ENCODE results near the gene CXCR3.

The CXCR3 gene

DNA sequence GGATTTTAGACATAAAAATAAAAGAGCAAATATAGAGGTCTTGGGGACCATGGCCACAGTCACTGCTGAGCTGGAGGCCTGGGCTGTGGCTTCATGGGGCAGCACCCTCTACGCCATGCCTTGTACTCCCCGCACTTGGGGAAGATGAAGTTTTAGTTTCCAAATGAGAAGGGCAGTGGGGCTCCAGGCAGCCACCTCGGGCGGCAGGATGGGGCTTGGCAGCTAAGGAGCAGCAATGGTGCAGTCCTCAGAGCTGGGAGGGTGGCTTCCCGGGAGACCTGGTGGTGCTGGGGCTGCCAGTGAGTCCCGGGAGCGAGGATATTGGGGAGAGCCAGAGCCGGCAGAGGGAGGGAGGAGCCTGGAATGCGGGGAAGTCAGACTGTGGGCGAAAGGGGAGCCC lies 2.4 kb downstream of the CXCR3 start:
- TF ChIP-seq TAF1 (IDR thresholded peaks at IDR 0.05; ENCODE audit: low read depth) = no peak
- no peak for TF ChIP-seq YY1 (IDR thresholded peaks at IDR 0.05; ENCODE audit: low read depth)
- TF ChIP-seq CREB1 (IDR thresholded peaks at IDR 0.05; ENCODE audit: low read depth) = no peak
- no peak for TF ChIP-seq ZBTB7A (IDR thresholded peaks at IDR 0.05; ENCODE audit: low read depth)
- no peak for TF ChIP-seq NFIC (IDR thresholded peaks at IDR 0.05)

DNA sequence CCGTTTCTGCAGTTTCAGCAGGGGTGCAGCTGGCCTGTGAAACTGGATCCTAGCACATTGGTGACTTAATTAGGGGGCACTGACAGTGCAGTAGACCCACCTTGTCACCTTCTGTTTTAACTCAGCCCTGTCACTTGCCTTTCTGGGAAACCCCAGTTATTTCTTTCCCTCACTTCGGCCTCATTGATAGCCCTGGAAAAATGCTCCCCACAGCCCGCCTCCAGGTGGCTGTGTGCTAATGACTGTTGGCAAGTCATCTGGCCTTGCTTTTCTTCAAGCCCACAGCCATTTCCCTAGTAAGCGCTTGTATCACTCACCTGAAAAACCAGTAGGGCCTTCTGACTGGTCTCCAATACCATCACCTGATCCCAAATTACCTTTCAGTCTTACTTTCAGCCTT lies 3.3 kb downstream of the CXCR3 start:
- no peak for TF ChIP-seq TEAD4 (IDR thresholded peaks at IDR 0.05)
- TF ChIP-seq TAF1 (IDR thresholded peaks at IDR 0.05; ENCODE audit: low read depth) = no peak
- no peak for TF ChIP-seq ZBTB7A (IDR thresholded peaks at IDR 0.05; ENCODE audit: low read depth)
- TF ChIP-seq NFIC (IDR thresholded peaks at IDR 0.05) = no peak
- no peak for TF ChIP-seq YY1 (IDR thresholded peaks at IDR 0.05; ENCODE audit: low read depth)
- no peak for TF ChIP-seq EP300 (IDR thresholded peaks at IDR 0.05; ENCODE audit: borderline replicate concordance)
- TF ChIP-seq CEBPB (IDR thresholded peaks at IDR 0.05) = no peak
- TF ChIP-seq, protein P1, sequence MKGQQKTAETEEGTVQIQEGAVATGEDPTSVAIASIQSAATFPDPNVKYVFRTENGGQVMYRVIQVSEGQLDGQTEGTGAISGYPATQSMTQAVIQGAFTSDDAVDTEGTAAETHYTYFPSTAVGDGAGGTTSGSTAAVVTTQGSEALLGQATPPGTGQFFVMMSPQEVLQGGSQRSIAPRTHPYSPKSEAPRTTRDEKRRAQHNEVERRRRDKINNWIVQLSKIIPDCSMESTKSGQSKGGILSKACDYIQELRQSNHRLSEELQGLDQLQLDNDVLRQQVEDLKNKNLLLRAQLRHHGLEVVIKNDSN (IDR thresholded peaks at IDR 0.05) = no peak
- TF ChIP-seq, protein P2, sequence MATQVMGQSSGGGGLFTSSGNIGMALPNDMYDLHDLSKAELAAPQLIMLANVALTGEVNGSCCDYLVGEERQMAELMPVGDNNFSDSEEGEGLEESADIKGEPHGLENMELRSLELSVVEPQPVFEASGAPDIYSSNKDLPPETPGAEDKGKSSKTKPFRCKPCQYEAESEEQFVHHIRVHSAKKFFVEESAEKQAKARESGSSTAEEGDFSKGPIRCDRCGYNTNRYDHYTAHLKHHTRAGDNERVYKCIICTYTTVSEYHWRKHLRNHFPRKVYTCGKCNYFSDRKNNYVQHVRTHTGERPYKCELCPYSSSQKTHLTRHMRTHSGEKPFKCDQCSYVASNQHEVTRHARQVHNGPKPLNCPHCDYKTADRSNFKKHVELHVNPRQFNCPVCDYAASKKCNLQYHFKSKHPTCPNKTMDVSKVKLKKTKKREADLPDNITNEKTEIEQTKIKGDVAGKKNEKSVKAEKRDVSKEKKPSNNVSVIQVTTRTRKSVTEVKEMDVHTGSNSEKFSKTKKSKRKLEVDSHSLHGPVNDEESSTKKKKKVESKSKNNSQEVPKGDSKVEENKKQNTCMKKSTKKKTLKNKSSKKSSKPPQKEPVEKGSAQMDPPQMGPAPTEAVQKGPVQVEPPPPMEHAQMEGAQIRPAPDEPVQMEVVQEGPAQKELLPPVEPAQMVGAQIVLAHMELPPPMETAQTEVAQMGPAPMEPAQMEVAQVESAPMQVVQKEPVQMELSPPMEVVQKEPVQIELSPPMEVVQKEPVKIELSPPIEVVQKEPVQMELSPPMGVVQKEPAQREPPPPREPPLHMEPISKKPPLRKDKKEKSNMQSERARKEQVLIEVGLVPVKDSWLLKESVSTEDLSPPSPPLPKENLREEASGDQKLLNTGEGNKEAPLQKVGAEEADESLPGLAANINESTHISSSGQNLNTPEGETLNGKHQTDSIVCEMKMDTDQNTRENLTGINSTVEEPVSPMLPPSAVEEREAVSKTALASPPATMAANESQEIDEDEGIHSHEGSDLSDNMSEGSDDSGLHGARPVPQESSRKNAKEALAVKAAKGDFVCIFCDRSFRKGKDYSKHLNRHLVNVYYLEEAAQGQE (IDR thresholded peaks at IDR 0.05; ENCODE audit: low read depth) = no peak

DNA sequence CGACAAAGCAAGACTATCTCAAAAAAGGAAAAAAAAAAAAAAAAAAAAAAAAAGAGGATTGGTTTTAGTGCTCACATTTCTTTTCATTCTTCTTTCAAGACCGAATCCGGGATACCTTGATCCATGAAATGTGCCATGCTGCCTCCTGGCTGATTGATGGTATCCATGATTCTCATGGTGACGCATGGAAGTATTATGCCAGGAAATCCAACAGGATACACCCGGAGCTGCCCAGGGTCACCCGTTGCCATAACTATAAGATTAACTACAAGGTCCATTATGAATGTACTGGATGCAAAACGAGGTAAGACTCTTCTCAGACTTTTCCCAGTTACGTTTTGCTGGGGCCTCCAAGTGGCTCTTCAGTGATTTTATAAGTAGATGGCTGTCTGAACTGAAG lies 6.1 kb downstream of the CXCR3 start:
- TF ChIP-seq CREB1 (IDR thresholded peaks at IDR 0.05; ENCODE audit: low read depth) = no peak
- TF ChIP-seq, protein P3, sequence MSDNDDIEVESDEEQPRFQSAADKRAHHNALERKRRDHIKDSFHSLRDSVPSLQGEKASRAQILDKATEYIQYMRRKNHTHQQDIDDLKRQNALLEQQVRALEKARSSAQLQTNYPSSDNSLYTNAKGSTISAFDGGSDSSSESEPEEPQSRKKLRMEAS (IDR thresholded peaks at IDR 0.05) = no peak
- no peak for TF ChIP-seq YY1 (IDR thresholded peaks at IDR 0.05; ENCODE audit: low read depth)
- no peak for TF ChIP-seq NFIC (IDR thresholded peaks at IDR 0.05)
- no peak for TF ChIP-seq ZBTB7A (IDR thresholded peaks at IDR 0.05; ENCODE audit: low read depth)
- no peak for TF ChIP-seq CEBPB (IDR thresholded peaks at IDR 0.05)
- no peak for TF ChIP-seq RAD21 (IDR thresholded peaks at IDR 0.05; ENCODE audit: low read depth)
- TF ChIP-seq, protein P2 (IDR thresholded peaks at IDR 0.05; ENCODE audit: low read depth) = no peak
- TF ChIP-seq TEAD4 (IDR thresholded peaks at IDR 0.05) = no peak
- no peak for TF ChIP-seq TAF1 (IDR thresholded peaks at IDR 0.05; ENCODE audit: low read depth)
- no peak for TF ChIP-seq EGR1 (IDR thresholded peaks at IDR 0.05)
- TF ChIP-seq EP300 (IDR thresholded peaks at IDR 0.05; ENCODE audit: borderline replicate concordance) = no peak
- no peak for TF ChIP-seq FOXM1 (IDR thresholded peaks at IDR 0.05; ENCODE audit: borderline replicate concordance, low read depth)

DNA sequence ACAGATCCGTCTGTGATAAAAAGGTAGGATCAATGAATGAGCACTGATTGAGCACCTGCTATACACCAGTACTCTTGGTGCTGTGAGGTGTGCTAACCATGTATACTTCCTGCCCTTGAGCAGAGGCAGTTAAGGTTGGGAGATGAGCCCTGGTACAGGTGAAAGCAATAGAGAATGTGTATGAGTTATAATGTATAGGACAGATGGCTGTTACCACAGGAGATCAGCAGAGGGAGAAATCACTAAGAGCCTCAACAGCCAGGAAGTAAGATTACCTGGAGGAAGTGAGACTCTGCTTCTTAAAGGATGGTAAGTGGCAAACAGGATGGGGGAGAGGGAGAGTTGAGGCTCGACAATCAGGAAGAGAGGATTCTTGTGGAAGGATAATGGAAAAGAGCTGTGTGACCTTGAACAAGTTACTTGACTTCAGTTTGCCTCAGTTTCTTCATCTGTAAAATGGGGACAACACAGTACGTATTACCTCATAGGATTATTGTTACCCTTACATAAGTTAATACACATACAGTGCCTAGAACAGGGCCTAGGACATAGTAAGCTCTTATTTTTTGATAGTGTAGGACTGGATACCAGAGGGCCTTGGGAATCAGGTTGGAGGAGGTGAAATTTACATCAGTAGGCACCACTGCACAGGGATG lies 9.1 kb downstream of the CXCR3 start:
- TF ChIP-seq YY1 (IDR thresholded peaks at IDR 0.05; ENCODE audit: low read depth) = no peak
- TF ChIP-seq RAD21 (IDR thresholded peaks at IDR 0.05; ENCODE audit: low read depth) = no peak
- TF ChIP-seq, protein P1 (IDR thresholded peaks at IDR 0.05) = no peak
- no peak for TF ChIP-seq TAF1 (IDR thresholded peaks at IDR 0.05; ENCODE audit: low read depth)
- no peak for TF ChIP-seq FOXM1 (IDR thresholded peaks at IDR 0.05; ENCODE audit: borderline replicate concordance, low read depth)

DNA sequence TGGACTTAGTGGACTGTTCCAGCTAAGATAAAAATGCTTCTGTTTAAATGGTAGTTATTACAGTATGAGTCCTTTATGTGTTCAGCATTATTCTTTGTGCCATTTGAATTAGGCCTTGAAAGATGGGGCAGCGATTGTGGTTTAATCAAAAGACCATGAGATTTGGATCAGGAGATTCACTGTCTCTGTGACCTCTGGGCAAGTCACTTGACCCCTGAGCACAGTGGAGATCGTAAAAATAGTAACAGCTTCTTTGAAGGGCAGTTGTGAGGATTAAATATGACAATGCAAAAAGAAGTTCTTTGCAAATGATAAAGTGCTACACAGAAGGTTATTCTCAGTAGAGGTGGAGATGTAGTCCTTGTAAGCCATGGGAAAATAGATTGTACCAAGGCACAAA lies 10.8 kb downstream of the CXCR3 start:
- TF ChIP-seq TEAD4 (IDR thresholded peaks at IDR 0.05) (no peak), TAF1 (IDR thresholded peaks at IDR 0.05; ENCODE audit: low read depth) (no peak), ZBTB7A (IDR thresholded peaks at IDR 0.05; ENCODE audit: low read depth) (no peak), YY1 (IDR thresholded peaks at IDR 0.05; ENCODE audit: low read depth) (no peak), FOXM1 (IDR thresholded peaks at IDR 0.05; ENCODE audit: borderline replicate concordance, low read depth) (no peak), CEBPB (IDR thresholded peaks at IDR 0.05) (no peak), CREB1 (IDR thresholded peaks at IDR 0.05; ENCODE audit: low read depth) (no peak), NFIC (IDR thresholded peaks at IDR 0.05) (no peak), EP300 (IDR thresholded peaks at IDR 0.05; ENCODE audit: borderline replicate concordance) (no peak), RAD21 (IDR thresholded peaks at IDR 0.05; ENCODE audit: low read depth) (no peak), EGR1 (IDR thresholded peaks at IDR 0.05) (no peak), TCF12 (IDR thresholded peaks at IDR 0.05; ENCODE audit: low read depth) (no peak)
- TF ChIP-seq, protein P1 (IDR thresholded peaks at IDR 0.05) = no peak
- TF ChIP-seq, protein P2 (IDR thresholded peaks at IDR 0.05; ENCODE audit: low read depth) = no peak
- TF ChIP-seq, protein P3 (IDR thresholded peaks at IDR 0.05) = no peak

Data from Ishikawa (cell line).